Neuronal stem cell (in vitro differentiated cells): Measurements from ENCODE around the gene ZMAT3.

Source experiments
- DNase-seq: peaks from one replicate; pipeline ENCODE4 v3.0.0-alpha.2; 2013; ENCODE audit warnings: low spot score
- H2AFZ ChIP-seq: one replicate; pipeline ENCODE4 v1.6.1; 2013; ENCODE audit warnings: mild to moderate bottlenecking, low read length, inconsistent platforms
- H2AK5ac ChIP-seq: 2 replicates; pipeline ENCODE4 v1.6.1; 2013; ENCODE audit warnings: low read depth, mild to moderate bottlenecking, inconsistent platforms, low read length, moderate library complexity, mixed read lengths
- H2BK120ac ChIP-seq: 2 replicates; pipeline ENCODE4 v1.6.1; 2013; ENCODE audit warnings: low read depth, mild to moderate bottlenecking, inconsistent platforms, low read length, moderate library complexity, mixed read lengths
- H2BK12ac ChIP-seq: one replicate; pipeline ENCODE4 v1.6.1; 2013; ENCODE audit warnings: low read length, inconsistent platforms
- H2BK15ac ChIP-seq: 2 replicates; pipeline ENCODE4 v1.6.1; 2013; ENCODE audit warnings: mild to moderate bottlenecking, low read length, inconsistent platforms, mixed read lengths
- H2BK5ac ChIP-seq: one replicate; pipeline ENCODE4 v1.6.1; 2013; ENCODE audit warnings: inconsistent platforms, mild to moderate bottlenecking, low read length, moderate library complexity
- H3K14ac ChIP-seq: one replicate; pipeline ENCODE4 v1.6.1; 2013; ENCODE audit warnings: low read length, inconsistent platforms
- H3K18ac ChIP-seq: 2 replicates; pipeline ENCODE4 v1.6.1; 2013; ENCODE audit warnings: low read length, inconsistent platforms
- H3K23ac ChIP-seq: 2 replicates; pipeline ENCODE4 v1.6.1; 2013; ENCODE audit warnings: low read depth, mild to moderate bottlenecking, mixed read lengths, low read length, inconsistent platforms; ENCODE audit not compliant: poor library complexity
- H3K27ac ChIP-seq: replicated peaks from 3 replicates; pipeline ENCODE4 v1.5.1; 2013; ENCODE audit warnings: low read length, inconsistent platforms
- H3K27me3 ChIP-seq, 3 experiments: 2 replicates each; pipeline ENCODE4 v1.6.1; 2013; ENCODE audit warnings: low read length in 3 of 3, mild to moderate bottlenecking in 2 of 3, inconsistent platforms in 1 of 3, low read depth in 1 of 3, mixed read lengths in 1 of 3, moderate library complexity in 1 of 3; ENCODE audit not compliant: control insufficient read depth in 3 of 3, insufficient read depth in 3 of 3
- H3K36me3 ChIP-seq, 2 donors: replicated peaks in 1 of 2; 2 replicates each; pipeline ENCODE4 v1.6.1; 2013; ENCODE audit warnings: low read length in 2 of 2; ENCODE audit not compliant: control insufficient read depth in 2 of 2, insufficient read depth in 2 of 2
- H3K4ac ChIP-seq: 2 replicates; pipeline ENCODE4 v1.6.1; 2013; ENCODE audit warnings: inconsistent platforms, mild to moderate bottlenecking, low read length, moderate library complexity
- H3K4me1 ChIP-seq, 2 donors: 1 replicate in 1 of 2; 2 replicates in 1 of 2; pipeline ENCODE4 v1.6.1; 2013; ENCODE audit warnings: low read length in 2 of 2, low read depth in 1 of 2; ENCODE audit not compliant: control insufficient read depth in 2 of 2, insufficient read depth in 1 of 2
- H3K4me2 ChIP-seq: one replicate; pipeline ENCODE4 v1.6.1; 2013; ENCODE audit warnings: mild to moderate bottlenecking, low read length, inconsistent platforms; ENCODE audit not compliant: insufficient read depth, poor library complexity, severe bottlenecking
- H3K4me3 ChIP-seq, 2 donors: 2 replicates each; pipeline ENCODE4 v1.5.1; 2013; ENCODE audit warnings: low read length in 2 of 2, mild to moderate bottlenecking in 2 of 2, inconsistent platforms in 1 of 2, moderate library complexity in 1 of 2
- H3K79me1 ChIP-seq: one replicate; pipeline ENCODE4 v1.6.1; 2013; ENCODE audit warnings: low read depth, mild to moderate bottlenecking, inconsistent platforms, low read length, moderate library complexity
- H3K9ac ChIP-seq: one replicate; pipeline ENCODE4 v1.6.1; 2013; ENCODE audit warnings: mild to moderate bottlenecking, low read depth, low read length, inconsistent platforms; ENCODE audit not compliant: poor library complexity
- H3K9me3 ChIP-seq, 2 donors: replicated peaks in 1 of 2; 2 replicates each; pipeline versions ENCODE3 to v1.6.1; 2013; ENCODE audit warnings: low read length in 2 of 2, mild to moderate bottlenecking in 2 of 2, inconsistent platforms in 1 of 2, low read depth in 1 of 2, mixed read lengths in 1 of 2, moderate library complexity in 1 of 2; ENCODE audit not compliant: control insufficient read depth in 2 of 2, insufficient read depth in 1 of 2
- H4K8ac ChIP-seq: one replicate; pipeline ENCODE4 v1.6.1; 2013; ENCODE audit warnings: low read depth, mild to moderate bottlenecking, inconsistent platforms, low read length, moderate library complexity
- H4K91ac ChIP-seq: one replicate; pipeline ENCODE4 v1.6.1; 2013; ENCODE audit warnings: low read length, low read depth, mild to moderate bottlenecking, inconsistent platforms; ENCODE audit not compliant: poor library complexity
- WGBS, 2 donors: extraction: QIAGEN DNeasy Blood & Tissue Kit; methylation state at CpG; one replicate each; pipeline ENCODE4 v1.1.7; 2013; ENCODE audit warnings: missing lambda C conversion rate in 2 of 2, mixed read lengths in 1 of 2; ENCODE audit not compliant: insufficient read length in 2 of 2, insufficient replicate concordance in 1 of 2; ENCODE audit errors: extremely low coverage in 2 of 2; 5-methylcytosine and 5-hydroxymethylcytosine counted together

ZMAT3 gene

DNA sequence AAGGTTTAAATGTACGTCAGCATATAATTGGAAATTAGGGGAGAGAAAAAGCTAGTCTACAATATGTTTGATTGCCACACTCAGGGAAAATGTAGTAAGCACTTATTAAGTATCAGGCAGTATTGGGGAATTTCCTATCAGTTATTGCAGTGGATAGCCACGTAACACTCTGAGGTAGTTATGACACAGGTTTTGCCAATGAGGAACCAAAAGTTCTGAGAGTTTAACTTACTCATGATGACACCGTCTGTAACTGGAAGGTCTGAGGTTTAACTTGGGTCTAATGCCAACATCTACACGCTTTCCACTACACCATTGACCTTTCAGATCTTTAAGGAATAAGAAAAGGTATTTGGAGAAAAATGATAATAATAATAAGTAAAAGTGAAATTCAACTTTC lies 89.5 kb downstream of the ZMAT3 start:
- Histone ChIP-seq H3K23ac (no peak overlapping the region), H3K14ac (no peak overlapping the region), H3K4me3 (no peak overlapping the region), H3K9ac (no peak overlapping the region), H3K18ac (no peak overlapping the region), H2BK5ac (no peak overlapping the region), H3K4me1 (no peaks in the 10 kb centered on the region), H3K4me2 (no peak overlapping the region), H2AFZ (no peak overlapping the region), H3K36me3 (no peaks in the 10 kb centered on the region), H3K4ac (no peak overlapping the region), H2BK12ac (no peak overlapping the region), H4K8ac (no peak overlapping the region), H2BK120ac (no peak overlapping the region), H3K27ac (no peak overlapping the region), H3K9me3 (peaks cover 0 to 2% of the 10 kb centered on the region in 2 donors), H4K91ac (no peak overlapping the region), H2BK15ac (no peak overlapping the region), H2AK5ac (no peak overlapping the region), H3K27me3 (no peaks in the 10 kb centered on the region), H3K79me1 (no peaks in the 10 kb centered on the region)
- DNase-seq, result no peak
- no CpG with 5 or more reads among the region's 4 CpGs for WGBS, 2 donors

DNA sequence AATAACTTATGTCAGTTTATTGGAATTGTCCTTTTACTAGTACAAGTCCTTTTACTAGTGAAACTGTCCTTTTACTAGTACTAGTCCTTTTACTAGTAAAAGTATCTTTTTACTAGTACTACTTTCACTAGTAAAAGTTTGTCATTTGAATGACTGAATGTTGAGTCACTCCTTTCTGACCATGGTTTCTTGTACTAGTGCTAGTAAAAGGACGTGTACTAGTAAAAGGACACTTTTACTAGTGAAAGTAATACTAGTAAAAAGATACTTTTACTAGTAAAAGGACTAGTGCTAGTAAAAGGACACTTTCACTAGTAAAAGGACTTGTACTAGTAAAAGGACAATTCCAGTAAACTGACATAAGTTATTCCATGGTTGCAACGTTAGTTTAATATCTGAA lies 96.3 kb downstream of the ZMAT3 start:
- H3K9me3 ChIP-seq, result no peaks in the 10 kb centered on the region
- H2AFZ ChIP-seq, result no peak overlapping the region
- H4K8ac ChIP-seq, result no peak overlapping the region
- H3K4me1 ChIP-seq, result no peaks in the 10 kb centered on the region
- no peak overlapping the region for H2BK15ac ChIP-seq
- no peak overlapping the region for H3K4me2 ChIP-seq
- DNase-seq, result no peak
- H3K23ac ChIP-seq, result no peak overlapping the region
- H3K27me3 ChIP-seq, result no peaks in the 10 kb centered on the region
- H3K4me3 ChIP-seq, result no peak overlapping the region
- H2BK5ac ChIP-seq, result no peak overlapping the region
- no peak overlapping the region for H4K91ac ChIP-seq
- no peaks in the 10 kb centered on the region for H3K79me1 ChIP-seq
- H2AK5ac ChIP-seq, result no peak overlapping the region
- no CpG with 5 or more reads among the region's 2 CpGs for WGBS, 2 donors
- no peak overlapping the region for H3K18ac ChIP-seq
- no peak overlapping the region for H3K14ac ChIP-seq
- H3K4ac ChIP-seq, result no peak overlapping the region
- H3K36me3 ChIP-seq, result no peaks in the 10 kb centered on the region
- no peak overlapping the region for H3K27ac ChIP-seq
- no peak overlapping the region for H2BK12ac ChIP-seq
- H3K9ac ChIP-seq, result no peak overlapping the region
- no peak overlapping the region for H2BK120ac ChIP-seq

DNA sequence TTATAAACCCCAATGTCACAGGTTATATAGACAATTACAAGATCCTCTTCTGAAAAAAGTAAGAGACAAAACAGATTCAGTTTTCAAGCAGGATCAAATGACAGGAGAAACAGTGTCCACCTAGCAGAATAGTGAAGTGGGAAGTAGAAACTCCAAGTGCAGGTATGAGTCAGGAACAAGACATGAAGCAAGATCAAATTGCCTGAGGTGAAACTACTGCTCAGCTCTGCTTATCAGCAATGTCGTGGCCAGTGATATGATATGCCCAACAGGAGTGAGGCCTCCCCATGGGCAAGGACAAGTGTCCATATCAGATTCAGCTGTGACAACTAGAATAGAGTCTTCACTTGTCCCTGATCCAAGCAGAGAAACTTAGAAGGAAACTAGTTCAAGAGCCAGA lies 100.0 kb downstream of the ZMAT3 start:
- Histone ChIP-seq H3K9ac (no peak overlapping the region), H3K4me1 (peaks cover 2 to 3% of the 10 kb centered on the region in 2 donors), H3K4ac (no peak overlapping the region), H3K23ac (no peak overlapping the region), H3K4me2 (no peak overlapping the region), H3K9me3 (no peaks in the 10 kb centered on the region), H2AFZ (no peak overlapping the region), H3K4me3 (no peak overlapping the region), H3K27ac (no peak overlapping the region), H3K27me3 (no peaks in the 10 kb centered on the region), H3K79me1 (no peaks in the 10 kb centered on the region), H2BK5ac (no peak overlapping the region), H2BK120ac (no peak overlapping the region), H3K18ac (no peak overlapping the region), H3K36me3 (no peaks in the 10 kb centered on the region), H2AK5ac (no peak overlapping the region), H4K91ac (no peak overlapping the region), H2BK12ac (no peak overlapping the region), H3K14ac (no peak overlapping the region), H2BK15ac (no peak overlapping the region), H4K8ac (no peak overlapping the region)
- DNase-seq, result no peak
- WGBS, 2 donors, result no CpG with 5 or more reads among the region's 1 CpG

DNA sequence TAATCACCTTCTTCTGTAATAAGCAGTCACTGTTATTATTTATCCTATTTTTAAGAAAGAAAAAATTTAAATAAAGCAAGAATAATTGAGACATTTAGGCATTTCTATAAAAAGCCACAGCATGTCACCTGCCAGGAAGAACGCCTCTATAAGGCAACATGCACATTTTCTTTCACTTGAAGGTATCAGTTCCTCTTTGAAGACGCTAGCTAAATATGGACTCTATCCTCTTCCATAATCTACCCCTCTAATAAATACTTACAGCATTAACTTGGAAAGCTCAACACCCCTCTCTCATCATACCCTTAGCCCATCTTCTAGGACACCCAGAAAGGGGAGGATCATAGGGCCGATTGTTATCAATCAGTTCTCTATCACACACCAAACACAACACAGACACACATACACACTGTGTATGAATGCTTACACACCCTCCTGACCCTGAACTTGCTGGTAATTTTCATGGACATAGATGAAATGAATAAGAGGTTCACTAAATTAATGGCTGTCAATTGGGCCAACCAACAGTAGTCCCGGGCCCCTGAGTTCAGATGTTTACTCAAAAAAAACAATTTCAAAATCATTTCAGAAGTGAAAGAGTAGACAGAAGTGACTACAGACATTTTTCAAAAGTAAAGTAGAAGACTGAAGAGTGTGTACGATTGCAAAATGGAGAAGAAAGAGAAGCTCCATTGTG lies 102.5 kb downstream of the ZMAT3 start:
- WGBS, 2 donors, result no CpG with 5 or more reads among the region's 5 CpGs
- Histone ChIP-seq H2BK5ac (no peak overlapping the region), H2BK12ac (no peak overlapping the region)

More for the DNA sequence above, 102.5 kb downstream of the ZMAT3 start:
- H2BK120ac ChIP-seq, result no peak overlapping the region
- H3K36me3 ChIP-seq, result no peaks in the 10 kb centered on the region
- H3K23ac ChIP-seq, result no peak overlapping the region
- H3K9ac ChIP-seq, result no peak overlapping the region
- H3K4ac ChIP-seq, result no peak overlapping the region
- no peak overlapping the region for H2AK5ac ChIP-seq
- H2AFZ ChIP-seq, result no peak overlapping the region
- no peak overlapping the region for H4K8ac ChIP-seq
- H3K4me1 ChIP-seq, result peaks cover 2 to 3% of the 10 kb centered on the region in 2 donors
- H3K18ac ChIP-seq, result no peak overlapping the region
- no peak overlapping the region for H2BK15ac ChIP-seq
- H3K14ac ChIP-seq, result no peak overlapping the region
- no peak overlapping the region for H3K4me2 ChIP-seq
- H3K79me1 ChIP-seq, result no peaks in the 10 kb centered on the region
- H4K91ac ChIP-seq, result no peak overlapping the region
- DNase-seq, result no peak
- no peaks in the 10 kb centered on the region for H3K27me3 ChIP-seq
- H3K4me3 ChIP-seq, result no peak overlapping the region
- H3K27ac ChIP-seq, result no peak overlapping the region
- H3K9me3 ChIP-seq, result no peaks in the 10 kb centered on the region
